CD14-positive monocyte (primary cell): ENCODE measurements around the gene C19orf67. TPM values are rescaled to one million over a fixed set of nuclear protein-coding genes. Genes with fewer than 3 reads are reported as not detected.

Experiments used
- DNase-seq, 3 donors: peaks; one replicate each; pipeline ENCODE4 v3.0.0-alpha.2; 2011 to 2022
- H2AFZ ChIP-seq: 2 replicates; pipeline ENCODE4 v1.6.0; 2012; ENCODE audit warnings: mild to moderate bottlenecking, low read depth, low read length, inconsistent platforms; ENCODE audit not compliant: insufficient read depth, poor library complexity, severe bottlenecking
- H3K27ac ChIP-seq, 2 donors: 1 replicate in 1 of 2; 2 replicates in 1 of 2; pipeline ENCODE4 v1.5.1; 2012 to 2013; ENCODE audit warnings: low read length in 2 of 2, control low read depth in 1 of 2, inconsistent platforms in 1 of 2, low read depth in 1 of 2, mild to moderate bottlenecking in 1 of 2
- H3K27me3 ChIP-seq, 2 donors: one replicate each; pipeline versions ENCODE4 v1.6.0 to v1.6.1; 2011 to 2013; ENCODE audit warnings: low read length in 2 of 2; ENCODE audit not compliant: control insufficient read depth in 2 of 2, insufficient read depth in 2 of 2
- H3K36me3 ChIP-seq, 2 donors: replicated peaks in 1 of 2; 1 replicate in 1 of 2; 2 replicates in 1 of 2; pipeline versions ENCODE4 v1.5.1 to v1.6.1; 2012 to 2013; ENCODE audit warnings: low read length in 2 of 2, control low read depth in 1 of 2, inconsistent platforms in 1 of 2, mild to moderate bottlenecking in 1 of 2; ENCODE audit not compliant: insufficient read depth in 2 of 2, control insufficient read depth in 1 of 2
- H3K4me1 ChIP-seq, 2 donors: 1 replicate in 1 of 2; 2 replicates in 1 of 2; pipeline versions ENCODE4 v1.5.1 to v1.6.1; 2012 to 2013; ENCODE audit warnings: low read length in 2 of 2, control low read depth in 1 of 2, inconsistent platforms in 1 of 2, mild to moderate bottlenecking in 1 of 2, moderate library complexity in 1 of 2; ENCODE audit not compliant: insufficient read depth in 2 of 2, control insufficient read depth in 1 of 2
- H3K4me2 ChIP-seq: replicated peaks from 2 replicates; pipeline ENCODE3; 2012; ENCODE audit warnings: low read length, moderate library complexity, mild to moderate bottlenecking; ENCODE audit not compliant: poor library complexity, severe bottlenecking; ENCODE audit errors: extremely low read depth
- H3K4me3 ChIP-seq, 3 experiments: fragments of 200-600 bp in 1 of 3; sonication (generic) in 1 of 3; replicated peaks in 1 of 3; 1 replicate in 2 of 3; 2 replicates in 1 of 3; pipeline ENCODE4 v1.5.1; 2011 to 2013; ENCODE audit warnings: low read length in 3 of 3, mild to moderate bottlenecking in 3 of 3, control low read depth in 2 of 3, low read depth in 2 of 3, inconsistent platforms in 1 of 3, moderate library complexity in 1 of 3
- H3K79me2 ChIP-seq: 2 replicates; pipeline ENCODE4 v1.6.0; 2012; ENCODE audit warnings: mild to moderate bottlenecking, control low read depth, inconsistent platforms, low read length, moderate library complexity; ENCODE audit not compliant: insufficient read depth
- H3K9ac ChIP-seq: 2 replicates; pipeline ENCODE4 v1.6.0; 2017; ENCODE audit warnings: low read length, mild to moderate bottlenecking; ENCODE audit not compliant: insufficient read depth, poor library complexity, severe bottlenecking
- H3K9me3 ChIP-seq, 2 donors: replicated peaks in 1 of 2; 1 replicate in 1 of 2; 2 replicates in 1 of 2; pipeline versions ENCODE4 v1.5.1 to v1.6.1; 2012 to 2013; ENCODE audit warnings: low read length in 2 of 2, control low read depth in 1 of 2; ENCODE audit not compliant: control insufficient read depth in 1 of 2, insufficient read depth in 1 of 2
- H4K20me1 ChIP-seq: 2 replicates; pipeline ENCODE4 v1.6.0; 2012; ENCODE audit warnings: mild to moderate bottlenecking, low read length, control low read depth, moderate library complexity; ENCODE audit not compliant: insufficient read depth
- H3K27ac Mint-ChIP-seq, 7 donors: one replicate each; pipeline ENCODE4 v1.8.0; 2020; ENCODE audit warnings: mild to moderate bottlenecking in 7 of 7, mixed read lengths in 7 of 7, moderate library complexity in 6 of 7, inconsistent platforms in 2 of 7
- H3K27me3 Mint-ChIP-seq, 3 donors: one replicate each; pipeline ENCODE4 v1.8.0; 2021 to 2022; ENCODE audit warnings: low read depth in 3 of 3, mild to moderate bottlenecking in 3 of 3, mixed read lengths in 3 of 3, moderate library complexity in 3 of 3, inconsistent platforms in 1 of 3
- H3K36me3 Mint-ChIP-seq, 2 donors: one replicate each; pipeline ENCODE4 v1.8.0; 2020; ENCODE audit warnings: mixed read lengths in 2 of 2, inconsistent platforms in 1 of 2, mild to moderate bottlenecking in 1 of 2
- H3K4me1 Mint-ChIP-seq: one replicate; pipeline ENCODE4 v1.8.0; 2020; ENCODE audit warnings: mild to moderate bottlenecking, mixed read lengths
- H3K4me3 Mint-ChIP-seq, 2 donors: one replicate each; pipeline ENCODE4 v1.8.0; 2020; ENCODE audit warnings: mild to moderate bottlenecking in 2 of 2, mixed read lengths in 2 of 2, moderate library complexity in 1 of 2
- H3K9me3 Mint-ChIP-seq, 7 donors: one replicate each; pipeline ENCODE4 v1.8.0; 2020 to 2022; ENCODE audit warnings: mixed read lengths in 7 of 7, mild to moderate bottlenecking in 6 of 7, moderate library complexity in 6 of 7, inconsistent platforms in 2 of 7
- WGBS: methylation state at CpG from one replicate; pipeline ENCODE4 v1.1.5; 2013; ENCODE audit warnings: missing lambda C conversion rate; ENCODE audit not compliant: insufficient coverage; 5-methylcytosine and 5-hydroxymethylcytosine counted together
- intact Hi-C, 2 donors: fragments of 100-400 bp; cut with micrococcal nuclease; formaldehyde crosslinking; loops; one replicate each; pipeline versions ENCODE4 v1.15.0 to v1.15.1; 2023
- polyA plus RNA-seq, 3 donors: library from polyadenylated mRNA; depleted of rRNA in 1 of 3; unstranded in 2 of 3; stranded (reverse) in 1 of 3; fragments of 300-500 nt in 2 of 3; fragments of >200 nt in 1 of 3; fragmentation: Illumina TruSeq in 2 of 3; gene quantifications; 1 replicate in 2 of 3; 2 replicates in 1 of 3; pipeline ENCODE4 v1.2.3, GENCODE V29; 2012 to 2021
- TF ChIP-seq, protein P1 (sequence below): fragments of 200-600 bp; IDR thresholded peaks from one replicate; pipeline ENCODE4 v1.8.0; 2022; ENCODE audit warnings: antibody characterized with exemption, mild to moderate bottlenecking

C19orf67 gene
- polyA plus RNA-seq, 3 donors = not detected

DNA sequence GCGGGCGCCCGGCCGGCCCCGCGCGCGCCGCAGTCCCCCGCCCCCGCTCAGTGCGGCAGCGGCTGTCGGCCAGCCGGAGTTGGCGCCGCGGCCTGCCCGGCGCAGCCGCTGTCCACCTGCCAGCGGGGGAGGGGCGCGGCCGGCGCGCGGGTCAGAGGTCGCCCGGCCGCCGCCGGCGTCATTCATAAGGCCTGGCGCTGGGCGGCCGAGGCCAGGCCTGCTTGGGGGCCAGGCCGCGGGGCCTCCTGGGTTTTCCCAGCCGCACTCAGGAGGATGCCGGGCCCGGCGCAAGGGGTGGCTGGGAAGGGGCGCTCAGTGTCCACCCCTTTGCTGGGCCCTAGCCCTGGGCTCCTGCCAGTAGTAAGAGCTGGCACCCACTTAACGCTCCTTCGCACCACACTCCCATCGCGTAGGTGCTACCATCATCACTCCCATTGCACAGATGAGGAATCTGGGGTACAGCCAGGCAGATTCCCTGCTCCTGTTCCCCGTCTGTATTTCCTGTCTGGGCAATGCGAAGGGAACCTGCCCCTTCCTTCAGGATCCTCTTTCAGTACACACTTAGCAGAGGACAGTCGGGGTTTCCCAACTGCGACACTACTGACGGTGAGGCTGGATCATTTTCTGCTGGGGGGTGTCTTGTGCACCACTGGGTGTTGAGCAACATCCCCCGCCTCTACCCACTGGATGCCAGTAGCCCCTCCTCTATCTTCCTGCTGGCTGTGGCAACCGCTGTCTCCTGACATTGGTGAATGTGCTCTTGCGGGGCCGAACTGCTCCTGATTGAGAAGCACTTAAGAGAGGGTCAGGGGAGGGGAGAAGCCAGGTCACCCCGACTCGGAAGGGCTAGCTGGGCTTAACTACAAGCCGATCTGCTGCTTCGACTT is 32.8 kb upstream of the C19orf67 start:
- Histone ChIP-seq H2AFZ (peak overlapping the region; percentile 54), H4K20me1 (peaks cover 35% of the 10 kb centered on the region)

DNA sequence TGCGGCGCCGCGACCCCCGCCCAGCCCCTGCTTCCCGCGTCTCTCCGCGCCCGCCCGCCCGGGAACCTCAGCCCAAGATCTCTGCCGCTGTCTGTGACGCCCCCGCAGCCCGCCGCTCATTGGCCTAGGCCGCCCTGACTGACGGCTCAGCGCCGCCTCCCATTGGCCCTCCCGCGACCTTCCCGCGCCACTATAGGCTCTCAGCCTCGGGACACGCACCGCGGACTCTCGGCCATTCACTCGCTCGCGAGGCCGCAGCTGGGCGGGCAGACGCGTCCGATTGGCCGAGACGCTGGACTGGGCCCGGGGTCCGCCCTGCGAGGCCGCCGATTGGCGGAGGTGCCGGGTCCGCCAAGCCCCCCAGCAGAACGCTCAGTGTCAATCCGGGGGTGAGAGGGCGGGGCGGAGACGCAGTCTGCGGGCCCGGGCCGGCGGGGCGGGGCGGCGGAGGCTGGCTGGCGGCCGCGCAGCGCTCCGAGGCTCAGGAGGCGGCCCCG is 32.1 kb upstream of the C19orf67 start, which contains the start of gene PRKACA:
Gene PRKACA, minus strand, starts transcription at position 95 of the 497 bp plus-strand sequence. CDS start 215 bp downstream, outside the sequence.
- peak; percentile 96 to 98 (median 98) for DNase-seq
- TF ChIP-seq, protein P1, sequence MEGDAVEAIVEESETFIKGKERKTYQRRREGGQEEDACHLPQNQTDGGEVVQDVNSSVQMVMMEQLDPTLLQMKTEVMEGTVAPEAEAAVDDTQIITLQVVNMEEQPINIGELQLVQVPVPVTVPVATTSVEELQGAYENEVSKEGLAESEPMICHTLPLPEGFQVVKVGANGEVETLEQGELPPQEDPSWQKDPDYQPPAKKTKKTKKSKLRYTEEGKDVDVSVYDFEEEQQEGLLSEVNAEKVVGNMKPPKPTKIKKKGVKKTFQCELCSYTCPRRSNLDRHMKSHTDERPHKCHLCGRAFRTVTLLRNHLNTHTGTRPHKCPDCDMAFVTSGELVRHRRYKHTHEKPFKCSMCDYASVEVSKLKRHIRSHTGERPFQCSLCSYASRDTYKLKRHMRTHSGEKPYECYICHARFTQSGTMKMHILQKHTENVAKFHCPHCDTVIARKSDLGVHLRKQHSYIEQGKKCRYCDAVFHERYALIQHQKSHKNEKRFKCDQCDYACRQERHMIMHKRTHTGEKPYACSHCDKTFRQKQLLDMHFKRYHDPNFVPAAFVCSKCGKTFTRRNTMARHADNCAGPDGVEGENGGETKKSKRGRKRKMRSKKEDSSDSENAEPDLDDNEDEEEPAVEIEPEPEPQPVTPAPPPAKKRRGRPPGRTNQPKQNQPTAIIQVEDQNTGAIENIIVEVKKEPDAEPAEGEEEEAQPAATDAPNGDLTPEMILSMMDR = no peak
- H3K4me2 ChIP-seq = peak within 1 kb of the TSS; percentile 99
- peak within 1 kb of the TSS; percentile 88 to 99 (median 90) for H3K4me3 ChIP-seq
- peak within 1 kb of the TSS; percentile 98 to 99 for H3K27ac ChIP-seq
- peaks cover 42% of the 10 kb centered on the region for H4K20me1 ChIP-seq
- H3K27me3 ChIP-seq = no peaks in the 10 kb centered on the region
- peaks cover 68% of the 10 kb centered on the region for H3K79me2 ChIP-seq
- no peaks in the 10 kb centered on the region for H3K9me3 Mint-ChIP-seq
- H3K27ac Mint-ChIP-seq = peak within 1 kb of the TSS; percentile 100
- H3K36me3 ChIP-seq = no peaks in the 10 kb centered on the region
- H3K9me3 ChIP-seq = no peaks in the 10 kb centered on the region
- peaks cover 3 to 22% of the 10 kb centered on the region in 2 donors for H3K36me3 Mint-ChIP-seq
- H3K27me3 Mint-ChIP-seq = peaks cover 0 to 1% (median 0%) of the 10 kb centered on the region in 3 donors
- H3K4me1 ChIP-seq = peaks cover 63 to 69% of the 10 kb centered on the region in 2 donors
- peaks cover 65% of the 10 kb centered on the region for H3K4me1 Mint-ChIP-seq
- WGBS = under 1% methylated on average over 67 of the region's 67 CpGs
- H2AFZ ChIP-seq = peak within 1 kb of the TSS; percentile 29
- peak within 1 kb of the TSS; percentile 95 for H3K9ac ChIP-seq
- intact Hi-C loops = loop anchor here (2.0 to 5.0 kb wide), 3 partner anchors 35 to 115 kb away; no protein-coding TSS in a partner anchor
- H3K4me3 Mint-ChIP-seq = peak within 1 kb of the TSS; percentile 91 to 96

More for the DNA sequence above, 32.8 kb upstream of the C19orf67 start:
- Histone ChIP-seq H3K4me1 (peaks cover 56 to 62% of the 10 kb centered on the region in 2 donors), H3K27me3 (no peaks in the 10 kb centered on the region), H3K4me3 (peak overlapping the region; percentile 50 to 75 (median 65)), H3K9ac (peak overlapping the region; percentile 95), H3K27ac (peak overlapping the region; percentile 98 to 99), H3K9me3 (no peaks in the 10 kb centered on the region), H3K36me3 (no peaks in the 10 kb centered on the region), H3K79me2 (peaks cover 65% of the 10 kb centered on the region), H3K4me2 (peak overlapping the region; percentile 99)
- Mint-ChIP-seq H3K27me3 (peaks cover 0 to 1% (median 0%) of the 10 kb centered on the region in 3 donors), H3K27ac (peak overlapping the region; percentile 100), H3K4me1 (peaks cover 58% of the 10 kb centered on the region), H3K36me3 (peaks cover 7 to 27% of the 10 kb centered on the region in 2 donors), H3K9me3 (no peaks in the 10 kb centered on the region), H3K4me3 (peak overlapping the region; percentile 90 to 96)
- intact Hi-C loops = loop anchor here (5.0 kb wide), 2 partner anchors 36 to 116 kb away; no protein-coding TSS in a partner anchor
- peak; percentile 96 to 99 (median 96) for DNase-seq
- TF ChIP-seq, protein P1 = no peak
- under 1% methylated on average over 52 of the region's 61 CpGs for WGBS
